HG03442 (cell line): ENCODE data around the gene RTL10.

Source experiments
- ATAC-seq: cut with Tn5 transposase; IDR thresholded peaks from one replicate; pipeline ENCODE4 v1.9.1; 2021; ENCODE audit warnings: mild to moderate bottlenecking, moderate library complexity; ENCODE audit not compliant: unreplicated experiment

Gene RTL10

GRCh38 chr22:19825904-19826618 is 28.6 kb downstream of the RTL10 start:
- no peak for ATAC-seq

- no peak for ATAC-seq
Observed at GRCh38 chr22:19824926-19825339, 29.7 kb downstream of the RTL10 start.

GRCh38 chr22:19824212-19824925 is 30.3 kb downstream of the RTL10 start:
- ATAC-seq = no peak

GRCh38 chr22:19823902-19824211 is 30.8 kb downstream of the RTL10 start:
- no peak for ATAC-seq

DNA sequence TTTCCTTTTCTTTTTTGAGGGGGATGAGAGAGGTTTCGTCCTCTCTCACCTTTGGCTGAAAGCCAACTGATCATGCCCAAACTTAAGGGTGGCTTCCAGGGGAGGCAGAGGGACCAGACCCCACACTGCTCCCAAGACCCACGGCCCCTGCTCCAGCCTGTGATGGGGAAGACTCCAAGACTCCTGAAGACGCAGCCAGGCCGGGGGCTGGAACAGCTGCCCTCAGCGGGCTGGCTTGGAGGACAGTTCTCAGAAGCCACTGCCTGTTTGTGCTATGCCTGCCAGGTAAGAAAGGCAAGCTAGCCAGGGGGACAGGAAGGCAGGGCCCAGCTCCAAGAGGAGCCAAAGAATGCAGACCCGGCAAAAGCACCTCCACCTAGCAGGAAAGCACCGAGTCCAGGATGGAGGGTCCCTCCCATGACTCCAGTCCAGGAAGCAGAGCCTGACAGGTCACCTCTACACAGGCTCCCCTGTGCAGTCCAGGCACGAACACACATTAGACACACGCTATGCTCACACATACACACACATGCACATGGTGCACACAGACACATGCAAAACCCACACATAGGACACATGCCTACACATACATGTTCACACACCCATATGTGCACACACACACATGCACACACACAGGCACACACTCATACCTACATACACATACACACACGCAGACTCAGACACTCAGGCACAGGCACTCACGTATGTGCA is 31.3 kb downstream of the RTL10 start:
- ATAC-seq = no peak

DNA sequence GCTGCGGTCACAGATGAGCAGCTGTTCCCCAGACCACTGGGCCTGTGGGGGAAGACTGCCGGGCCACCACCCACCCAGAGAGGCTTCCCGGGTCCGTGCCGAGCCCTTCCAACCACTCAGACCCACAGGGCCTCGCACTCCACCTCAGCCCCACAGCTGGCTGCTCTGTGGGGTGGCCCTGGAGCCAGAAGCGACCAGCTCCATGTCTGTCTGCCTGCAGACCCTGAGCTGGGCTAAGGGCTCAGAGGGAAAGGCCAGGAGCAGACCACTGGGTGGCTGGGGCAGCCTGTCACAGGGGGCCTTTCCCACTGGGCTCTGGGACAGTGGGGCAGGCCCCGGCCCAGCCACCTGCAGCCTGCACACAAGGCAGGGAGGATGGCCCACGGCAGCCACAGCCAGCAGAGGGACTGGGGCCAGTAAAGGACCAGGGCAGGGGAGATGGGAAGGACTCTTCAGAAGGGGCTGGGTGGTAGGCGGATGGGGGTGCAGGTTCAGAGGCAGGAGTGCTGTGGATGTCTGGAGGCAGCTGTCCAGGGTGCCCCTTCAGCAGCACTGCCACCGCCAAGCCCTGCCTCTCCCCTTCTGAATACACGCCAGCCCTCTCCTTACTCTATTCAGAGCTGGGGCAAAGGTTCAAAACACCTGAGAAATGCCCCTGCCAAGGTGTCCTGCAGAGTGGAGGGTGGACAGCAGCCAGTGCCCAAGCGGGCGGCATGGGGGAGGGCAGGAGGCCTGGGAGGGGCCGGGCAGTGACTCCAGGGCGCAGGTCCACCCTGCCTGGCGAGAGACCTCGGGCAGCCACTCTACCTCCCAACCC is 32.2 kb downstream of the RTL10 start:
- no peak for ATAC-seq

GRCh38 chr22:19821523-19822300 is 33.0 kb downstream of the RTL10 start:
- no peak for ATAC-seq

GRCh38 chr22:19820880-19821522 is 33.7 kb downstream of the RTL10 start:
- ATAC-seq = no peak

GRCh38 chr22:19819911-19820879 is 34.5 kb downstream of the RTL10 start:
- ATAC-seq = no peak

GRCh38 chr22:19819208-19819910 is 35.3 kb downstream of the RTL10 start:
- ATAC-seq = no peak

DNA sequence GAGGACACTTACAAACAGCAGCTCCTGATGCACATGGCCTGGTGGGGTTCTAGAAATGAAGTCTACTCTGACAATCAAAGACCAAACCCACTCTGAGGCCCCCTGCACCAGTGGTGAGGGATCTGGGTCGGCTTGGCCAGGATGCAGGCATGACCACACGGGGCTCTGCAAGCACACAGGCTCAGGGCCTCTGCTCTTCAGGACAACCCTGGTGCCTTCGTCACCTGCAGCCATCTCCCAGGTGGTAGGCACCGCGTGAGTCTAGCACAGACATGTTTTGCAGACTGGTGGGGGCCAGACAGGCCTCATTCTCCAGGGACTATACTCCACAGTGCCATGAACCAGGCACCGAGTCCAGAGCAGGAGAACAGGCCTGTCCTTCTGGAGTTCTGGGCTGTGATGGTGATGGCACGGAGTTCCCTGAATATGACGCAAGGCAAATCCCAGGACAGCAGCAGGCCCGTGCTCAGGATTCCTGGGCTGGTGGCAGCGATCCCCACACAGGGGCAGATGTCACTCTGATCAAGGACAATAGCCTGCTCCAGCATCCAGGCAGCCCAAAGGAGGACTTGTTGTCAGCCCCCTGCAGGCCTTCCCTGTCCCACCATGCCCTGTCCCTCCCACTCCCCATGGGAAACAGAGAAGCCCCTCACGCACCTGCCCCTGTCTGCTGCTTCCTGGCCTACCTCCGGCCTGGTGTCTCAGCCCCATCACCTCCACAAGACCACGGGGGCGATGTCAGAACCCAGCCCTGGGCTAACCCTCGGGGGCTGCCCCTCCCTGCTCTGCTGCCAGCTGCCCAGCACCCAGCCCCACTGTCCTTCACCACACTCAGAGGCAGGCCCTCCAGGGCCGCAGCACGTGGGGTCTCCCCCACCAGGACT is 36.1 kb downstream of the RTL10 start:
- ATAC-seq = no peak

DNA sequence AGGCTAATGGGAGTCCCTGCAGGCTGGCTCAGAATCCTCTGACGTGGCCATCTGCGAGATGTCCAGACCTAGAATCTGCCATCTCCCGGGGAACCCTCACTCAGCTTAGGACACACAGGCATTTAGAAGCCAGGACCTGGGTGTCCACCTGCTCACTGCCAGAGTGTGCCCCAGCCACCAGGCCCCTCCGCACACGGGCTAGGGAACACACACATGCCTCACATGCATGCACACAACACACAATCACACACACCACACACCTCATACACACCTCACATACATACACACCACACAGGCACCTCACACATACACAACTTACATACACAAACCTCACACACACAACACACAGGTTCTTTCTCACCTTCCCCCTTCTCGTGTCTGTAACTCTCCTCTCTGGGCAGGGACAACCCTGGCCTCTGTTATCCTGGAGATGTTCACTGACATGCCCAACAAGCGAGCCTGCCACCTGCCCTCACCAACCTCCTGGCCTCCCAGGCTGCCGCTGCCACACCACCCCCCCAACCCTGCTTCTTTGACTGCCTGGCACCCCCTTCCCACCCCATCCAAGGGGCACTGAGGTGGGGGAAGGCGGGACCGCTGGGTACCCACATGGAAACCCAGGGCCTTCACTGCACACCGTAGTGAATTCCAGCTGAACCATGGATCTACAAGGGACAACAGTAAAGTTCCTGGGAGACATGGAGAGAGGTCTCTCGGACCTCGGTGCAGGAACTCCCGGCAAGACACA is 38.1 kb downstream of the RTL10 start:
- no peak for ATAC-seq

GRCh38 chr22:19815823-19816290 is 38.8 kb downstream of the RTL10 start:
- no peak for ATAC-seq

GRCh38 chr22:19815093-19815822 is 39.4 kb downstream of the RTL10 start:
- no peak for ATAC-seq

DNA sequence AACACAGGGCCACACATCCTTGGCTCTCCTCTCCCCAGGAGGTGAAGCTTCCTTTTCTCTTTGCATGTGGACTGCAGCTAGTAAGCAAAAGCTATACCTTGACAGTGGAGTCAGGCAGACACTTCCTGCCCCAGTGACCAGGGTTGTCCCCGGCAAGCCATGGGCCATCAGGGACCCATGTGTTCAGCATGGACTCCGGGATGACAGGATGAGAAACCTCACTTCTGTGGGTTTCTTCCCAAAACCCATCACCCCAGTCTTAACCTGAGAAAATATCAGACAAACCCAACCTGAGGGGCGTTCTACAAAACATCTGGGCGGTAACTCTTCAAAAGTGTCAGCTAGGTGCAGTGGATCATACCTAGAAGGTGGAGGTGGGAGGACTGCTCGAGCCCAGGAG is 40.2 kb downstream of the RTL10 start:
- ATAC-seq = no peak

GRCh38 chr22:19812910-19813309 is 41.8 kb downstream of the RTL10 start:
- ATAC-seq = no peak
